Stomach (tissue), 9 donors: ENCODE results near the gene HHLA2. TPM values are rescaled to one million over a fixed set of nuclear protein-coding genes. Genes with fewer than 3 reads are reported as not detected.

Experiments
- DNase-seq, 2 donors: peaks; one replicate each; pipeline versions ENCODE4 v3.0.0 to v3.0.0-alpha.2; 2013 to 2019
- H3K27ac ChIP-seq, 5 donors: fragments of 200-600 bp in 4 of 5; sonication (generic) in 4 of 5; one replicate each; pipeline ENCODE4 v1.5.1; 2013 to 2019; ENCODE audit warnings: mild to moderate bottlenecking in 1 of 5, moderate library complexity in 1 of 5
- H3K27me3 ChIP-seq, 3 donors: fragments of 200-600 bp; sonication (generic); one replicate each; pipeline ENCODE4 v1.5.1; 2017 to 2019; ENCODE audit warnings: mixed run types in 1 of 3
- H3K36me3 ChIP-seq, 4 donors: fragments of 200-600 bp; sonication (generic); 1 replicate in 3 of 4; 2 replicates in 1 of 4; pipeline ENCODE4 v1.5.1; 2016 to 2019
- H3K4me1 ChIP-seq, 4 donors: fragments of 200-600 bp; sonication (generic); one replicate each; pipeline ENCODE4 v1.5.1; 2016 to 2019
- H3K4me3 ChIP-seq, 4 donors: fragments of 200-600 bp; sonication (generic) in 3 of 4; one replicate each; pipeline ENCODE4 v1.5.1; 2016 to 2019; ENCODE audit warnings: mild to moderate bottlenecking in 1 of 4
- H3K9me3 ChIP-seq, 4 donors: fragments of 200-600 bp; sonication (generic); one replicate each; pipeline ENCODE4 v1.5.1; 2016 to 2019
- CTCF ChIP-seq, 7 experiments: fragments of 450-650 bp in 4 of 7; fragments of 200-600 bp in 3 of 7; sonication (generic) in 3 of 7; IDR thresholded peaks; one replicate each; pipeline ENCODE4 v1.5.1; 2016 to 2019; ENCODE audit warnings: antibody characterized with exemption in 7 of 7, control low read depth in 2 of 7, mild to moderate bottlenecking in 1 of 7
- EP300 ChIP-seq: sonication (generic); formaldehyde crosslinking; IDR thresholded peaks from one replicate; pipeline ENCODE4 v1.6.1; 2017; ENCODE audit warnings: antibody characterized with exemption
- POLR2A ChIP-seq, 4 donors: fragments of 450-650 bp; IDR thresholded peaks; one replicate each; pipeline ENCODE4 v1.6.1; 2016; ENCODE audit warnings: antibody characterized with exemption in 4 of 4, control low read depth in 2 of 4, mild to moderate bottlenecking in 1 of 4, moderate library complexity in 1 of 4
- POLR2AphosphoS5 ChIP-seq, 3 donors: sonication (generic); formaldehyde crosslinking; IDR thresholded peaks; one replicate each; pipeline ENCODE4 v1.6.1; 2016; ENCODE audit warnings: antibody characterized with exemption in 3 of 3
- WGBS, 5 donors: extraction: QIAGEN DNeasy Blood & Tissue Kit in 3 of 5; methylation state at CpG; one replicate each; pipeline versions ENCODE4 v1.1.5 to v1.1.7; 2013 to 2018; 5-methylcytosine and 5-hydroxymethylcytosine counted together
- intact Hi-C: fragments of 100-400 bp; cut with DNase I; formaldehyde crosslinking; loops from one replicate; pipeline ENCODE4 v1.15.1; 2023; ENCODE audit warnings: low total_unique reads
- polyA plus RNA-seq, 3 donors: library from polyadenylated mRNA; stranded (reverse); fragments of 200-250 nt; gene quantifications; one replicate each; pipeline ENCODE4 v1.2.3, GENCODE V29; 2013
- total RNA-seq, 5 donors: library from RNA; depleted of rRNA; stranded (reverse); fragments of >200 nt; gene quantifications; one replicate each; pipeline versions ENCODE4 v1.1.0 to v1.2.3, GENCODE V29; 2014 to 2016
- donor health status: healthy with polysubstance abuse.
- donor health status: Bipolar disorder and iron deficiency.
- donor health status: healthy.

Gene HHLA2
- total and polyA plus RNA-seq, 8 donors, result 0.23 to 18.8 (median 2.7) TPM; not detected in 1

GRCh38 chr3:108381529-108382140, 85.3 kb downstream of the HHLA2 start:
- Histone ChIP-seq H3K27me3 (no peaks in the 10 kb centered on the region), H3K4me3 (no peak overlapping the region), H3K9me3 (no peaks in the 10 kb centered on the region), H3K27ac (no peak overlapping the region), H3K36me3 (no peaks in the 10 kb centered on the region), H3K4me1 (no peaks in the 10 kb centered on the region)
- WGBS, 5 donors, result 64 to 88% (median 76%) methylated on average over 3 of the region's 3 CpGs
- DNase-seq, result no peak
- no peak for TF ChIP-seq POLR2AphosphoS5 (IDR thresholded peaks at IDR 0.05)
- no peak for TF ChIP-seq EP300
- no peak for TF ChIP-seq POLR2A (IDR thresholded peaks at IDR 0.05)
- TF ChIP-seq CTCF (IDR thresholded peaks at IDR 0.05), result no peak
- intact Hi-C loops, result no loop called here

- no peaks in the 10 kb centered on the region for H3K9me3 ChIP-seq
- H3K27me3 ChIP-seq, result no peaks in the 10 kb centered on the region
- H3K27ac ChIP-seq, result no peak overlapping the region
- no peaks in the 10 kb centered on the region for H3K4me1 ChIP-seq
- intact Hi-C loops, result no loop called here
- TF ChIP-seq CTCF (IDR thresholded peaks at IDR 0.05), result no peak
- TF ChIP-seq POLR2A (IDR thresholded peaks at IDR 0.05), result no peak
- no peak overlapping the region for H3K4me3 ChIP-seq
- DNase-seq, result no peak
- H3K36me3 ChIP-seq, result no peaks in the 10 kb centered on the region
These were observed 87.0 kb downstream of the HHLA2 start for GRCh38 chr3:108383306-108383705.

GRCh38 chr3:108387063-108387462, 90.7 kb downstream of the HHLA2 start:
- H3K27ac ChIP-seq, result no peak overlapping the region
- intact Hi-C loops, result no loop called here
- no peaks in the 10 kb centered on the region for H3K9me3 ChIP-seq
- H3K4me1 ChIP-seq, result no peaks in the 10 kb centered on the region
- no peak for DNase-seq
- no peaks in the 10 kb centered on the region for H3K27me3 ChIP-seq
- H3K4me3 ChIP-seq, result no peak overlapping the region
- 87 to 96% (median 90%) methylated on average over 1 of the region's 1 CpG for WGBS, 5 donors
- TF ChIP-seq POLR2AphosphoS5 (IDR thresholded peaks at IDR 0.05) (no peak), POLR2A (IDR thresholded peaks at IDR 0.05) (no peak), CTCF (IDR thresholded peaks at IDR 0.05) (no peak), EP300 (no peak)
- no peaks in the 10 kb centered on the region for H3K36me3 ChIP-seq

GRCh38 chr3:108388136-108389132, 92.1 kb downstream of the HHLA2 start:
- peak in 1 of 2 donors; percentile 35 for DNase-seq
- Histone ChIP-seq H3K27ac (no peak overlapping the region), H3K4me3 (no peak overlapping the region), H3K9me3 (no peaks in the 10 kb centered on the region), H3K36me3 (no peaks in the 10 kb centered on the region), H3K27me3 (no peaks in the 10 kb centered on the region), H3K4me1 (no peaks in the 10 kb centered on the region)
- TF ChIP-seq POLR2AphosphoS5 (IDR thresholded peaks at IDR 0.05) (no peak), CTCF (IDR thresholded peaks at IDR 0.05) (no peak), POLR2A (IDR thresholded peaks at IDR 0.05) (no peak), EP300 (no peak)
- 63 to 72% (median 68%) methylated on average over 12 of the region's 12 CpGs for WGBS, 5 donors
- intact Hi-C loops, result no loop called here
